Mucosa of rectum (tissue), 2 donors: ENCODE results near the gene SRCAP.
"Not testable (repeated sequence)": the region's sequence is repeated elsewhere in the genome, so short reads cannot be mapped to it uniquely, and the experiment has no call there.

Source experiments
- H3K27ac ChIP-seq, 2 donors: one replicate each; pipeline ENCODE4 v1.7.0; 2013; ENCODE audit warnings: inconsistent platforms in 2 of 2, low read depth in 2 of 2, low read length in 2 of 2
- H3K27me3 ChIP-seq, 2 donors: one replicate each; pipeline ENCODE4 v1.7.0; 2013; ENCODE audit warnings: low read length in 2 of 2; ENCODE audit not compliant: control insufficient read depth in 2 of 2, insufficient read depth in 2 of 2
- H3K36me3 ChIP-seq, 2 donors: one replicate each; pipeline ENCODE4 v1.7.0; 2013; ENCODE audit warnings: low read length in 2 of 2; ENCODE audit not compliant: control insufficient read depth in 2 of 2, insufficient read depth in 2 of 2
- H3K4me1 ChIP-seq, 2 donors: one replicate each; pipeline ENCODE4 v1.7.0; 2013; ENCODE audit warnings: low read length in 2 of 2, mild to moderate bottlenecking in 1 of 2; ENCODE audit not compliant: control insufficient read depth in 2 of 2, insufficient read depth in 2 of 2
- H3K4me3 ChIP-seq, 2 donors: one replicate each; pipeline ENCODE4 v1.7.0; 2013; ENCODE audit warnings: low read length in 2 of 2
- H3K9ac ChIP-seq, 2 donors: one replicate each; pipeline ENCODE4 v1.7.0; 2013; ENCODE audit warnings: low read length in 2 of 2, low read depth in 1 of 2, mild to moderate bottlenecking in 1 of 2
- H3K9me3 ChIP-seq, 2 donors: one replicate each; pipeline ENCODE4 v1.7.0; 2013; ENCODE audit warnings: low read length in 2 of 2; ENCODE audit not compliant: control insufficient read depth in 2 of 2
- donor health status: healthy.
- donor health status: Normal muscosa, but diverticular disease.

Gene SRCAP

GRCh38 chr16:30698139-30698815 is 694 bp upstream of the SRCAP start:
- Histone ChIP-seq H3K36me3 (peaks cover 16 to 22% of the 10 kb centered on the region in 2 donors), H3K4me1 (peaks cover 19 to 23% of the 10 kb centered on the region in 2 donors), H3K27ac (peak overlapping the region; percentile 100), H3K4me3 (peak overlapping the region; percentile 90 to 96), H3K9me3 (no peaks in the 10 kb centered on the region), H3K9ac (peak overlapping the region; percentile 92 to 99), H3K27me3 (no peaks in the 10 kb centered on the region)

GRCh38 chr16:30699615-30700099 is 686 bp downstream of the SRCAP start:
- no peaks in the 10 kb centered on the region for H3K9me3 ChIP-seq
- H3K36me3 ChIP-seq = peaks cover 25 to 32% of the 10 kb centered on the region in 2 donors
- H3K9ac ChIP-seq = peak overlapping the region; percentile 79 to 99
- peak overlapping the region; percentile 100 for H3K27ac ChIP-seq
- H3K4me1 ChIP-seq = peaks cover 15 to 23% of the 10 kb centered on the region in 2 donors
- H3K27me3 ChIP-seq = no peaks in the 10 kb centered on the region
- peak overlapping the region; percentile 90 to 96 for H3K4me3 ChIP-seq

DNA sequence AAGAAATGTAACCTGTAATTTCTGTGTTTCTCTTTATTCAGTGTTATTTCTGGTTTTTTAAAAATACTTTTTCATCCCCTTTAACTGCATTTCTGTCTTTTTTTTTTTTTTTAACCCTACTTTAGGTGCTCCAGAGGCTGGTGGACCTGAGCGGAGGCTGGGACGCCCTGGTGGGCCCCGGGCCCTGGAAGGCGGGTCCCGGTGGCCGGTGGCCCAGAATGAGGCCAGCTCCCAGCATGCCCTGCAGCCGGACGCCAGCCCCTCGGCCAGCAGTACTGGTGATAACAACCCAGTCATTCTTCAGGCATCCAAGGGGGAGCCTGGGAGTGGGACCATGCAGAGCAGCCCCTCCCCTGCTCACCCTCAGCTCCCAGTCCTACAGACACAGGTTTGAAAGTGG is 1.5 kb downstream of the SRCAP start:
- H3K9ac ChIP-seq = no peak overlapping the region
- no peak overlapping the region for H3K27ac ChIP-seq
- H3K4me1 ChIP-seq = peaks cover 15 to 23% of the 10 kb centered on the region in 2 donors
- H3K4me3 ChIP-seq = no peak overlapping the region
- H3K36me3 ChIP-seq = peaks cover 28 to 38% of the 10 kb centered on the region in 2 donors
- H3K27me3 ChIP-seq = no peaks in the 10 kb centered on the region
- H3K9me3 ChIP-seq = no peaks in the 10 kb centered on the region

DNA sequence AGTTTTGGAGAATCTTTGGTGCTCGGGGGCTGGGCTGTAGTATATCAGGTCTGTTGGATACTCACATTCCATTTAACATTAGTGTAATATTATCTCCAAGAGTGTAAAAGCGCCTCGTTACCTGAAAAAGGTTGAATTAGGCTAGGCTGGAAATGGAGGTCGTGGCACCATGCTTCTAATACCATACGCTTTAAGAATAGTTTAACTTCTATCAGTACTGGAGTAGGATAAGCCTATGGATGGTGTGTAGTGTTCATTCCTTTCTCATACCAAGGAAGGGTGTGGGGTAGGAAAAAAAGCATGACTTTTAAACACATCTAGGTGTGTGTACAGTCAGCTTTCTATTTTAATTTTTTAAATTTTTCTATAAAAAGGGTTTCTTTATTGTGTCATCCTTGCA is 2.0 kb downstream of the SRCAP start:
- no peak overlapping the region for H3K4me3 ChIP-seq
- no peak overlapping the region for H3K9ac ChIP-seq
- H3K4me1 ChIP-seq = peaks cover 15 to 23% of the 10 kb centered on the region in 2 donors
- no peaks in the 10 kb centered on the region for H3K27me3 ChIP-seq
- H3K9me3 ChIP-seq = no peaks in the 10 kb centered on the region
- no peak overlapping the region for H3K27ac ChIP-seq
- peaks cover 31 to 42% of the 10 kb centered on the region in 2 donors for H3K36me3 ChIP-seq

DNA sequence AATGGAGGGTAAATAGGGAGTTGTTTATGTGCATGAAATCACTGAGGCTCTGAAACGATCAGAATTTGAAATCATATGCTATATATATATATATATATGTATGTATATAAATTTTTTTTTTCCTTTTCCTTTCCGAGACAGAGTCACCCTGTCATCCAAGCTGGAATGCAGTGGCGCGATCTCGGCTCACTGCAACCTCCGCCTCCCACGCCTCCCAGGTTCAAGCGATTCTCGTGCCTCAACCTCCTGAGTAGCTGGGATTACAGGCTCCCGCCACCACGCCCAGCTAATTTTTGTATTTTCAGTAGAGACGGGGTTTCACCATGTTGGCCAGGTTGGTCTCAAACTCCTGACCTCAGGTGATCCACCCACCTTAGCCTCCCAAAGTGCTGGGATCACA is 4.1 kb downstream of the SRCAP start:
- H3K4me3 ChIP-seq = not testable (repeated sequence)
- peaks cover 52 to 63% of the 10 kb centered on the region in 2 donors for H3K36me3 ChIP-seq

DNA sequence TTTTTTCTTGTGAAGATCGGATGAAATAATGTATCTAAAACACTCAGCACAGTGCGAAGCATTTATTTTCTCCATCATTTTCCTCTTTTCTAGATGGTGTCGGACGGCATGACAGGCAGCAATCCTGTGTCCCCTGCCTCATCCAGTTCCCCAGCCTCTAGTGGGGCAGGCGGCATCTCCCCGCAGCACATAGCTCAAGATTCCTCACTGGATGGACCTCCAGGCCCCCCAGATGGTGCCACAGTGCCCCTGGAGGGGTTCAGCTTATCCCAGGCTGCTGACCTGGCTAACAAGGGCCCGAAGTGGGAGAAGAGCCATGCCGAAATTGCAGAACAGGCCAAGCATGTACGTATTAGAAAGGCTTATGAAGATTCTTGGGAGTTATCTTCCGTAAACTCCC is 5.0 kb downstream of the SRCAP start:
- Histone ChIP-seq H3K27me3 (no peaks in the 10 kb centered on the region), H3K9ac (no peak overlapping the region), H3K9me3 (no peaks in the 10 kb centered on the region), H3K27ac (no peak overlapping the region), H3K4me3 (no peak overlapping the region), H3K4me1 (peaks cover 10 to 16% of the 10 kb centered on the region in 2 donors), H3K36me3 (peaks cover 55 to 72% of the 10 kb centered on the region in 2 donors)

More for the DNA sequence above, 4.1 kb downstream of the SRCAP start:
- not testable (repeated sequence) for H3K9me3 ChIP-seq, H3K9ac ChIP-seq, H3K27ac ChIP-seq, H3K27me3 ChIP-seq
- peaks cover 10 to 16% of the 10 kb centered on the region in 2 donors for H3K4me1 ChIP-seq

DNA sequence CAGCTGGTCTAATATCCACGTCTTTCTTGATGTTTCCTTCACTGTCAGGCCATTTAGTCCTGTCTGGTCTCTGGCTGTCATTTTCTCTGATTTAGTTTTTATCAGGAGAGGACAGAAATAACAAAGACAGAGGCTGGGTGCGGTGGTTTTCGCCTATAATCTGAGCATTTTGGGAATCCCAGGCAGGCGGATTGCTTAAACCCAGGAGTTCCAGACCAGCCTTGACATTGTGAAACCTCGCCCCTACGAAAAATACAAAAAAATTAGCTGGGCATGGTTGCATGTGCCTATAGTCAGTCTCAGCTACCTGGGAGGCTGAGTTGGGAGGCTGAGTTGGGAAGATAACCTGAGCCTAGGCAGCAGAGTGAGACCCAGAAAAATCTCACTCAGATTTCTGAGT is 7.1 kb downstream of the SRCAP start:
- H3K36me3 ChIP-seq = peaks cover 70 to 79% of the 10 kb centered on the region in 2 donors

DNA sequence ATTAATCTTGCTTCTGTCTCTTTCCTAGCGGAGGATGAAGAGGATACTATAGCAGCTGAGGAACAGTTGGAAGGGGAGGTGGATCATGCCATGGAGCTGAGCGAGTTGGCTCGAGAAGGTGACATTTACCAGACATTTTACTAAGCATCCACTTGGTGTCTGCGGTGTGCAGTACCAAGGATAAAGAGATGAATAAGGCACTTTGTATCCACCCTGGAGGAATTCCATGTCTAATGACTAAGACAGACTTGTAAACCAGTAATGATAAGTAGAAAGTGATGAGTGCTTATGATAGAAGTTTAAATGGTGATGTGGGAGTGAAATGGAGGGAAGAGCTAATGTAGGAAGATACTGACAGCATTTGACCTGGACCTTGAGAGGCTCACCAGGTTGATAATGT is 12.0 kb downstream of the SRCAP start:
- no peak overlapping the region for H3K27ac ChIP-seq
- no peaks in the 10 kb centered on the region for H3K4me1 ChIP-seq
- H3K9ac ChIP-seq = no peak overlapping the region
- H3K9me3 ChIP-seq = no peaks in the 10 kb centered on the region
- H3K27me3 ChIP-seq = no peaks in the 10 kb centered on the region
- H3K4me3 ChIP-seq = no peak overlapping the region
- H3K36me3 ChIP-seq = peaks cover 83 to 91% of the 10 kb centered on the region in 2 donors

More for the DNA sequence above, 7.1 kb downstream of the SRCAP start:
- Histone ChIP-seq H3K27ac (no peak overlapping the region), H3K9me3 (no peaks in the 10 kb centered on the region), H3K4me1 (no peaks in the 10 kb centered on the region), H3K27me3 (no peaks in the 10 kb centered on the region), H3K4me3 (no peak overlapping the region), H3K9ac (no peak overlapping the region)

GRCh38 chr16:30711712-30712111 is 12.7 kb downstream of the SRCAP start:
- no peaks in the 10 kb centered on the region for H3K4me1 ChIP-seq
- H3K27me3 ChIP-seq = no peaks in the 10 kb centered on the region
- H3K9ac ChIP-seq = no peak overlapping the region
- no peaks in the 10 kb centered on the region for H3K9me3 ChIP-seq
- H3K27ac ChIP-seq = no peak overlapping the region
- H3K4me3 ChIP-seq = no peak overlapping the region
- peaks cover 83 to 91% of the 10 kb centered on the region in 2 donors for H3K36me3 ChIP-seq

GRCh38 chr16:30715750-30716445 is 16.9 kb downstream of the SRCAP start:
- Histone ChIP-seq H3K4me1 (no peaks in the 10 kb centered on the region), H3K36me3 (peaks cover 75 to 84% of the 10 kb centered on the region in 2 donors), H3K27ac (peak overlapping the region in 1 of 2 donors; percentile 5), H3K9ac (no peak overlapping the region), H3K9me3 (no peaks in the 10 kb centered on the region), H3K27me3 (no peaks in the 10 kb centered on the region), H3K4me3 (no peak overlapping the region)
